ENCODE data around the gene MINDY3.
"Not testable (repeated sequence)": the region's sequence is repeated elsewhere in the genome, so short reads cannot be mapped to it uniquely, and the experiment has no call there.

MINDY3 gene

GRCh38 chr10:15879058-15879457 lies 18.8 kb upstream of the MINDY3 start:
- Histone ChIP-seq H4K91ac (ENCODE audit: low read depth, low read length) (no peak overlapping the region), H3K4me2 (ENCODE audit: low read length) (no peak overlapping the region), H3K4ac (ENCODE audit: low read depth, low read length) (no peak overlapping the region), H2BK120ac (ENCODE audit: insufficient read depth, low read length, poor library complexity) (no peak overlapping the region), H4K12ac (ENCODE audit: low read depth, low read length) (no peak overlapping the region), H3K27me3 (ENCODE audit: insufficient read depth, low read length) (no peaks in the 10 kb centered on the region), H2BK12ac (ENCODE audit: low read length) (no peak overlapping the region), H3K14ac (ENCODE audit: low read length) (no peak overlapping the region), H3K27ac (ENCODE audit: low read depth, low read length) (no peak overlapping the region), H3K18ac (ENCODE audit: low read length) (no peak overlapping the region), H3K79me2 (ENCODE audit: control insufficient read depth, insufficient read depth, low read length, poor library complexity) (no peaks in the 10 kb centered on the region), H3K4me1 (ENCODE audit: control insufficient read depth in 1 of 2, insufficient read depth in 2 of 2, low read length in 2 of 2) (peaks cover 0 to 4% of the 10 kb centered on the region in 2 experiments), H3K36me3 (ENCODE audit: control insufficient read depth in 1 of 2, insufficient read depth in 2 of 2, low read length in 2 of 2) (no peaks in the 10 kb centered on the region), H4K8ac (ENCODE audit: low read depth, low read length) (no peak overlapping the region), H3K4me3 (ENCODE audit: low read depth, low read length) (no peak overlapping the region), H3K9me3 (ENCODE audit: insufficient read depth, low read depth, low read length) (peaks cover 2% of the 10 kb centered on the region), H3K23ac (ENCODE audit: low read length) (no peak overlapping the region), H3K9ac (ENCODE audit: low read length) (no peak overlapping the region), H2BK5ac (ENCODE audit: low read depth, low read length, poor library complexity) (no peak overlapping the region), H3K79me1 (ENCODE audit: low read length) (no peaks in the 10 kb centered on the region), H2AK5ac (ENCODE audit: low read length) (no peak overlapping the region), H2AFZ (ENCODE audit: insufficient read depth, low read length, poor library complexity) (no peak overlapping the region)
- DNase-seq: peak in 1 of 2 donors; percentile 60
- WGBS (ENCODE audit: extremely low coverage, insufficient coverage, insufficient read length): no CpG with 5 or more reads among the region's 2 CpGs

GRCh38 chr10:15877836-15878576 lies 17.7 kb upstream of the MINDY3 start:
- no peak overlapping the region for H3K4me3 ChIP-seq (ENCODE audit: low read depth, low read length)
- H3K9ac ChIP-seq (ENCODE audit: low read length): no peak overlapping the region
- H3K27ac ChIP-seq (ENCODE audit: low read depth, low read length): no peak overlapping the region
- H3K79me2 ChIP-seq (ENCODE audit: control insufficient read depth, insufficient read depth, low read length, poor library complexity): no peaks in the 10 kb centered on the region
- no peak overlapping the region for H3K4ac ChIP-seq (ENCODE audit: low read depth, low read length)
- H2BK12ac ChIP-seq (ENCODE audit: low read length): no peak overlapping the region
- H3K79me1 ChIP-seq (ENCODE audit: low read length): no peaks in the 10 kb centered on the region
- peak overlapping the region; percentile 7 for H3K4me2 ChIP-seq (ENCODE audit: low read length)
- H3K23ac ChIP-seq (ENCODE audit: low read length): no peak overlapping the region
- no peak overlapping the region for H4K8ac ChIP-seq (ENCODE audit: low read depth, low read length)
- H2BK5ac ChIP-seq (ENCODE audit: low read depth, low read length, poor library complexity): no peak overlapping the region
- no peak overlapping the region for H4K91ac ChIP-seq (ENCODE audit: low read depth, low read length)
- H3K18ac ChIP-seq (ENCODE audit: low read length): no peak overlapping the region
- DNase-seq: no peak
- no peak overlapping the region for H3K14ac ChIP-seq (ENCODE audit: low read length)
- no peaks in the 10 kb centered on the region for H3K27me3 ChIP-seq (ENCODE audit: insufficient read depth, low read length)
- no peak overlapping the region for H2AK5ac ChIP-seq (ENCODE audit: low read length)
- H2AFZ ChIP-seq (ENCODE audit: insufficient read depth, low read length, poor library complexity): no peak overlapping the region
- H3K9me3 ChIP-seq (ENCODE audit: insufficient read depth, low read depth, low read length): peaks cover 2% of the 10 kb centered on the region
- no CpG with 5 or more reads among the region's 14 CpGs for WGBS (ENCODE audit: extremely low coverage, insufficient coverage, insufficient read length)
- peaks cover 0 to 4% of the 10 kb centered on the region in 2 experiments for H3K4me1 ChIP-seq (ENCODE audit: control insufficient read depth in 1 of 2, insufficient read depth in 2 of 2, low read length in 2 of 2)
- H2BK120ac ChIP-seq (ENCODE audit: insufficient read depth, low read length, poor library complexity): no peak overlapping the region
- no peak overlapping the region for H4K12ac ChIP-seq (ENCODE audit: low read depth, low read length)
- H3K36me3 ChIP-seq (ENCODE audit: control insufficient read depth in 1 of 2, insufficient read depth in 2 of 2, low read length in 2 of 2): no peaks in the 10 kb centered on the region

GRCh38 chr10:15876274-15876673 lies 16.0 kb upstream of the MINDY3 start:
- H4K12ac ChIP-seq (ENCODE audit: low read depth, low read length); H3K4me2 ChIP-seq (ENCODE audit: low read length); H3K27me3 ChIP-seq (ENCODE audit: insufficient read depth, low read length); H2BK12ac ChIP-seq (ENCODE audit: low read length); H2AFZ ChIP-seq (ENCODE audit: insufficient read depth, low read length, poor library complexity); H3K79me1 ChIP-seq (ENCODE audit: low read length); H3K9me3 ChIP-seq (ENCODE audit: insufficient read depth, low read depth, low read length); H2BK5ac ChIP-seq (ENCODE audit: low read depth, low read length, poor library complexity); H3K23ac ChIP-seq (ENCODE audit: low read length); H3K9ac ChIP-seq (ENCODE audit: low read length); H4K8ac ChIP-seq (ENCODE audit: low read depth, low read length); H2AK5ac ChIP-seq (ENCODE audit: low read length); H3K79me2 ChIP-seq (ENCODE audit: control insufficient read depth, insufficient read depth, low read length, poor library complexity); H3K36me3 ChIP-seq (ENCODE audit: control insufficient read depth in 1 of 2, insufficient read depth in 2 of 2, low read length in 2 of 2); H3K4ac ChIP-seq (ENCODE audit: low read depth, low read length); DNase-seq; H3K18ac ChIP-seq (ENCODE audit: low read length); H3K4me1 ChIP-seq (ENCODE audit: control insufficient read depth in 1 of 2, insufficient read depth in 2 of 2, low read length in 2 of 2); H4K91ac ChIP-seq (ENCODE audit: low read depth, low read length); H2BK120ac ChIP-seq (ENCODE audit: insufficient read depth, low read length, poor library complexity); H3K4me3 ChIP-seq (ENCODE audit: low read depth, low read length); H3K14ac ChIP-seq (ENCODE audit: low read length); H3K27ac ChIP-seq (ENCODE audit: low read depth, low read length): not testable (repeated sequence)
- whole genome bisulfite sequencing (ENCODE audit: extremely low coverage, insufficient coverage, insufficient read length): no CpG with 5 or more reads among the region's 4 CpGs

GRCh38 chr10:15872645-15873044 lies 12.3 kb upstream of the MINDY3 start:
- H3K18ac ChIP-seq (ENCODE audit: low read length); H3K14ac ChIP-seq (ENCODE audit: low read length); H4K12ac ChIP-seq (ENCODE audit: low read depth, low read length); H3K9ac ChIP-seq (ENCODE audit: low read length); H3K23ac ChIP-seq (ENCODE audit: low read length); H3K4me2 ChIP-seq (ENCODE audit: low read length); H3K79me2 ChIP-seq (ENCODE audit: control insufficient read depth, insufficient read depth, low read length, poor library complexity); H3K4ac ChIP-seq (ENCODE audit: low read depth, low read length); DNase-seq; H2BK5ac ChIP-seq (ENCODE audit: low read depth, low read length, poor library complexity); H2AFZ ChIP-seq (ENCODE audit: insufficient read depth, low read length, poor library complexity); H4K91ac ChIP-seq (ENCODE audit: low read depth, low read length); H2AK5ac ChIP-seq (ENCODE audit: low read length); H2BK120ac ChIP-seq (ENCODE audit: insufficient read depth, low read length, poor library complexity); H3K4me1 ChIP-seq (ENCODE audit: control insufficient read depth in 1 of 2, insufficient read depth in 2 of 2, low read length in 2 of 2); H3K79me1 ChIP-seq (ENCODE audit: low read length); H3K4me3 ChIP-seq (ENCODE audit: low read depth, low read length); H3K9me3 ChIP-seq (ENCODE audit: insufficient read depth, low read depth, low read length); H4K8ac ChIP-seq (ENCODE audit: low read depth, low read length); H2BK12ac ChIP-seq (ENCODE audit: low read length); H3K27ac ChIP-seq (ENCODE audit: low read depth, low read length); H3K36me3 ChIP-seq (ENCODE audit: control insufficient read depth in 1 of 2, insufficient read depth in 2 of 2, low read length in 2 of 2); H3K27me3 ChIP-seq (ENCODE audit: insufficient read depth, low read length): not testable (repeated sequence)
- no CpG with 5 or more reads among the region's 4 CpGs for WGBS (ENCODE audit: extremely low coverage, insufficient coverage, insufficient read length)
